GM21381 (cell line): Measurements from ENCODE around the gene LRRC36.
A peak's percentile ranks its signal among the peaks of the same experiment; 100 is the strongest.

Source experiments
- ATAC-seq: cut with Tn5 transposase; IDR thresholded peaks from one replicate; pipeline ENCODE4 v1.9.1; 2021; ENCODE audit warnings: mild to moderate bottlenecking, moderate library complexity; ENCODE audit not compliant: unreplicated experiment

The LRRC36 gene, protein sequence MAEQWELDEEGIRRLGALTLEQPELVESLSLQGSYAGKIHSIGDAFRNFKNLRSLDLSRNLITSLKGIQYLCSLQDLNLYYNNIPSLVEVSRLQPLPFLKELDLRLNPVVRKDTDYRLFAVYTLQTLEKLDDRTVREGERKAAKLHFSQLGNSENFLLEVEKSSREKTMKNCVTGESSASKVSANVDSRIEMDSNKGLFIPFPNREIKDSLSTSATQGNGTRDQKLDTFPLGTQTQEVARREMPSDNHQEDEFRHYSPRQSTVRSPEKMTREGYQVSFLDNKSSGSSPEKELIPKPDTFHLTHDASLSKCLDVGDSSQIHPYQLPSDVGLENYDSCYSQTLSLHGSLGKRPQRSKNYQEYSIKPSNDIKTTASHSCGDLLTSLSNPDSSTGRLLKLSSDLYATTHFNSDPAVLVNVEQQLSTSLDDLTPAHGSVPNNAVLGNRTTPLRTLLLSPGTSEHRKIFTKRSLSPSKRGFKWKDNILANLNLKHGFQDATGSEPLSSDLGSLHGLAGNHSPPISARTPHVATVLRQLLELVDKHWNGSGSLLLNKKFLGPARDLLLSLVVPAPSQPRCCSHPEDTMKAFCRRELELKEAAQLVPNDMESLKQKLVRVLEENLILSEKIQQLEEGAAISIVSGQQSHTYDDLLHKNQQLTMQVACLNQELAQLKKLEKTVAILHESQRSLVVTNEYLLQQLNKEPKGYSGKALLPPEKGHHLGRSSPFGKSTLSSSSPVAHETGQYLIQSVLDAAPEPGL

DNA sequence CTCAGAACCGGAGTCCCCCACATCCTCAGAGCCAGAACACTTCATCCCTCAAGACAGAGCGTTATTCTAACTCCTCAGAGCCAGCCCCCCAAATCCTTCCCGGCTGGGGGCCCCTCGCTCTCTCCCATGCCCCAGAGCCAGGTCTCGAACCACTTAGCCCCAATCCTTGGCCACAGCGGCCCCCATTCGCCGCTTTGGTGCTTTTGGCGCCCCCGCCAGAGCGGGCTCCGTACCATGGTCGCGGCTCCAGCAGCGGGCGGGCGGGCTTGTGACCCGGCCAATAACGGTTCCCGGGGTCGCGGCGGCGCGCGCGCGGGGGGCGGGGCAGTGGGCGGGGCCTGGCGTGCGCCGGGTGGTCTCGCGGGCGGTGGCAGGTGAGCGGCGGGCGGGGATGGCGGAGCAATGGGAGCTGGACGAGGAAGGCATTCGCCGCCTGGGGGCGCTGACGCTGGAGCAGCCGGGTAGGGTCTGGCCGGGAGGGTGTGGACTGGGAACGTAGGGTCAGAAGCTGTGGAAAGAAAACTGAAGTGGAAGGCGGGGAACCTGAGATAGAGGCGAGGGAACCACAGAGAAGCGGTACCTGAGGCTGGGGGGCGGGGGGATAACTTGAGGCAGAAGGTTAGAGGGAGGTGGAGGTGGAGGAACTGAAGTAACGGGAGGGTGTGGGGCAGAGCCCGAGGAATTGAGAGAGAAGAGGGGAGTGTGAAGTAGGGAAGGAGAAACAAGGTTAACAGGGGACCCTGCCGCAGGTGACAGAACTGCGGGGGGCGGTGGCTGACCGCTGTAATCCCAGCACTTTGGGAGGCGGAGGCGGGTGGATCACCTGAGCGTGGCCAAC lies at the start of gene LRRC36, which contains the start of gene KCTD19:
Gene LRRC36, plus strand, starts transcription at position 344 of the 838 bp plus-strand sequence. Its CDS starts 48 bp downstream, at position 392.
Gene KCTD19, minus strand, starts transcription at position 270 of the 838 bp plus-strand sequence. Its CDS starts 34 bp downstream, at position 236.
- no peak for ATAC-seq

DNA sequence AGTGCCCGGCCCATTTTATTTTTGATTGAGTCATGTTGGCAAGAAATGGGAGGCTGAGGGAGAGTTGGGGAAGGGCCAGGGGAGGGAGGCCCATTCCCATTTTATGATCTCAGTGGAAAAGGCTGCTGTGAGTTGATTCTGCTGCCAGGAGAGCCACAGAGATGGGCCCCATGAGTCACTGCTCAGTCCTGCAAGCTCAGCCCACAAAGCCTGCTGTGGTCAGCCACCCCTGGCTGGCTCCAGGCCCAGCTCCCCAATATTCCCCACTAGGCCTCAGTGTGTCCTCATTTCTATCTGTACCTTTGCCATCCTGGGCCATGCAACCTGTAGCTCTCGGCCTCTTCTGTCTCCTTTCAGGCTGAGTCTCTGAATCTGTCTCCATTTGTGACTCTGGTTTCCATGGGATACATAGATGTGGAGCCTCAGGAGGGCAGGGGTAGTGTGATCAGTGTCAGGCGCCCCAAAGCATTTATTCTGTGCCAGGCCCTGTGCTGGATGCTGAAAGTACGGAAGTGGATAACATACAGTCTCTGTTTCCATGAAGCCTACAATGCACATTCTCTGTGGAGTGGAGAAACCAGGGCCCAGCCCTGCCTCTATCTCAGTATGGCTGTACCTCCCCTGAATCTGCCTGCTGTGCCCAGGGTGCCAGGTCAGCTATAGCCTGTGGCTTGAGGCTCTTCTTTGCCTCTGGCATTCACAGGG lies 49.2 kb upstream of the LRRC36 start:
- no peak for ATAC-seq

DNA sequence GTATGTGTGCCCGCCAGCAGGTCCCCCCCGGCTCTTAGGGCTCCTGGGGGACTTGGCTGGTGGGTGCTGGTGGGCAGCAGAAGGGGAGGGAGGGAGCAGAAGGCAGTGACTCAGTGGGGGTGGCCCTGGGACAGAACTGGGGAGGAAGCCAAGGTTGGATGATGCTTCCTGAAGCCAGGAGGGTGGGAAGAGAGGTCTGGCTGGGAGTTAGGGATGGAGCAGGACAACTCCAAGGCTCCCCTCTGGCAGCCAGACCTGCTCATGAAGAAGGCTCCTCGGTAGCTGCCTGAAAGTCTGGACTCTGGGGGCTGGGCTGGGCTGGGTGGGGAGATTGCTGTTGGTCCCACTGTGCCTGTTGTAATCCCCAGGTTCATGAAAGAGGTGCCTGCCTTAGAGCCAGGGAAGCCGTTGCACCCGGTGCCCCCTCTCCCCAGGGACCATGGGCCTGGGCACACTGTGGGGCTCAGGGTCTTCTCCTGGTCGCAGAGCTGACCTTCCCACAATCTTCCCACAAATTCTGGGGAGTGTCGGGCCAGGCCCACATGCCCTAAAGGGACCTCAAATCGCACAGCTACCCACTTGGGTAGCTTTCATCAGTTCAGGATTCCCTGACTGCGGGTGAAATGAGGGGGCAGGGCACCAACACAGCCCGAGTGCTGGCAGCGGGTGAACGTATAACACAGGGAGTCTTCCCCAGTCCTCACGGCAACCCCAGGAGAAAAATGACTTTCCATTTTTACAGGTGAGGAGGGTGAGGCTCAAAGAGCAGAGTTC lies 48.4 kb upstream of the LRRC36 start:
- ATAC-seq: no peak

DNA sequence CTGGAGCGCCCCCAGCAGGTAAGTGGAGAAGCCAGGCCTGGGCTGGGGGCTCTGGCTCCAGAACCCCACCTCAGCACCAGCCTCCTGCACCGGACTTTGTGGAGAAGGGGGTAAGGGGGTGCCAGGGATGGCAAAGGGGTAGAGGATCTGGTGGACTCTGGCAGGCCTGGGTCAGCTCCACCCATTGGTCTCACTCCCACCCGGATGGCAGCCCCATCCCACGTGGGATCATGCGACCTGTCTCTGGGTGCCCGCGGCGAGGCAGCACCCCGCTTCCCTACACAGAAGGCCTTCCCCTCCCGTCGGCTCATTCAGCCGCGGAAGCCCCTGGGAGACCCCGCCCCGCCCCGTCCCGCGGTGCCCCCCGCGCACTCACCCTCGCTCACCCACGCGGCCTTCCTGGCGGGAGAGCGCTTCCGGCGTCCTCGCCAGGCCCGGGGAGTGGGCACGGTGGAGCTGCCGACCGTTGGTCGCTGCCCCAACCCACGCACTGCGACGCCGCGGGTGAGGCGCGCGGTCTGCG lies 47.8 kb upstream of the LRRC36 start:
- peak; percentile 36 for ATAC-seq

DNA sequence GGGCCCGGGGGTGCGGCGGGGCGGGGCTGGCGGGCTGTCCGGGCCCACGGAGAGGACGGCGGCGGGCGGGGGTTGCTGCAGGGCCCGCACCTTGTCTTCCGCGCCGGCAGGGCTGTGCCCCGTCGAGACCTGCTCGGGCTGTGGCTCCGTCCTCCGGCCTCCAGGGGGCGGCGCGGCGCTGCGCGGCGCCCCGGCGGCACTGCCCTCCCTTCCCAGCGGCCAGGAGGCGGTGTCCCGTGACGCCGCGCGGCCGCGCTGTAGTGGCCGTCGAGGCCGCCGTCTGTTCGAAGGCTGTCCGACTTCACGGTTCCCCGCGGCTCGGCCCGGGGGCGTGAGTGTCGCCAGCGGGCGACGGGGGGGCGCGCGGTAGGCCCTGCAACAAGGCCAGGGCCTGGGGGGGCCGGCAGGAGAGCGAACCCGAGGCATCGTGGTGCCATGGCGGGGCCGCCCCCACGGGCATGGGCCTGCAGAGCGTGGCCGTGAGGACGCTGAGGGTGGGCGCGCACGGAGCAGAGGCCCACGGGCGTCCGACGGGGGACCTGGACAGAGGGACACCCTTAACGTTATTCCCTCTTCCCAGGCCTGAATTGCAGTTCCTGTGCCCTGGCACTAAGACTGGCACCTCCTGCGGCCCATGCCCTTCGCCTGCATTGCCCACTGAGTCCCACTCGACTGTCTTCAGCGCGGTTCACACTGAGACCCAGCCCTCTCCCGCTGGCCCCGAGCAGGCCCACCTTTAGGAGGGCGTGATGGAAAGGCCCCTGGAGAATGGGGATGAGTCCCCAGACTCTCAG lies 47.1 kb upstream of the LRRC36 start, which contains the start of gene PLEKHG4:
Gene PLEKHG4, plus strand, starts transcription at position 237 of the 794 bp plus-strand sequence. Its CDS starts 513 bp downstream, at position 750.
- ATAC-seq: peak; percentile 77

DNA sequence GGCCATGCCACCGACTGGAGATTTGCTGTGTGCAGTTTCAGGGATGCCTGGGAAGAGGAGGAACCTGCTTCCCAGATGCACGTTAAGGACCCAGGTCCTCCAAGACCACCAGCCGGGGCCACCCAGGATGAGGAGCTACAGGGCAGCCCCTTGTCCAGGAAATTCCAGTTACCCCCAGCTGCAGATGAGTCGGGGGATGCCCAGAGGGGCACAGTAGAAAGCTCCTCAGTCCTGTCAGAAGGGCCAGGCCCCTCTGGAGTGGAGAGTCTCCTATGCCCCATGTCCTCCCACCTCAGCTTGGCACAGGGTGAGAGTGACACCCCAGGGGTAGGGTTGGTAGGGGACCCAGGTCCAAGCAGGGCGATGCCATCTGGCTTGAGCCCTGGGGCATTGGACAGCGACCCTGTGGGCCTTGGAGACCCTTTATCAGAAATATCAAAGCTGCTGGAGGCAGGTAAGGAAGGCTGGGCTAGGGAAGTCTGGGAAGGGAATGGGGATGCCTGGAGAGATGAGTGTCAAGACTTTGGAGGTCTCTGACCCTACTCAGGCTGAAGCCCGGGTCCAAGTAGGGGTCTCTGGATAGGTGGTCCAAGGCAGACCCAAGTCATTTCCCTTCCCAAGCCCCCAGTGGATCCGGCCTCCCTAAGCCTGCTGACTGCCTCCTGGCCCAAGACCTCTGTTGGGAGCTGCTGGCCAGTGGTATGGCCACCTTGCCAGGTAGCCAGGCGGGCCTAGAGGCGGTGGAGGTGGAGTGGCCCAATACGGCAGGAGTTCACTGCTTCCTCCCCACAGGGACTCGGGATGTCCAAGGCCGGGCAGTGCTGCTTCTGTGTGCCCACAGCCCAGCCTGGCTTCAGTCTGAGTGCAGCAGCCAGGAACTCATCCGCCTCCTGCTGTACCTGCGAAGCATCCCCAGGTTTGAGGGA lies 46.3 kb upstream of the LRRC36 start:
- ATAC-seq: no peak

DNA sequence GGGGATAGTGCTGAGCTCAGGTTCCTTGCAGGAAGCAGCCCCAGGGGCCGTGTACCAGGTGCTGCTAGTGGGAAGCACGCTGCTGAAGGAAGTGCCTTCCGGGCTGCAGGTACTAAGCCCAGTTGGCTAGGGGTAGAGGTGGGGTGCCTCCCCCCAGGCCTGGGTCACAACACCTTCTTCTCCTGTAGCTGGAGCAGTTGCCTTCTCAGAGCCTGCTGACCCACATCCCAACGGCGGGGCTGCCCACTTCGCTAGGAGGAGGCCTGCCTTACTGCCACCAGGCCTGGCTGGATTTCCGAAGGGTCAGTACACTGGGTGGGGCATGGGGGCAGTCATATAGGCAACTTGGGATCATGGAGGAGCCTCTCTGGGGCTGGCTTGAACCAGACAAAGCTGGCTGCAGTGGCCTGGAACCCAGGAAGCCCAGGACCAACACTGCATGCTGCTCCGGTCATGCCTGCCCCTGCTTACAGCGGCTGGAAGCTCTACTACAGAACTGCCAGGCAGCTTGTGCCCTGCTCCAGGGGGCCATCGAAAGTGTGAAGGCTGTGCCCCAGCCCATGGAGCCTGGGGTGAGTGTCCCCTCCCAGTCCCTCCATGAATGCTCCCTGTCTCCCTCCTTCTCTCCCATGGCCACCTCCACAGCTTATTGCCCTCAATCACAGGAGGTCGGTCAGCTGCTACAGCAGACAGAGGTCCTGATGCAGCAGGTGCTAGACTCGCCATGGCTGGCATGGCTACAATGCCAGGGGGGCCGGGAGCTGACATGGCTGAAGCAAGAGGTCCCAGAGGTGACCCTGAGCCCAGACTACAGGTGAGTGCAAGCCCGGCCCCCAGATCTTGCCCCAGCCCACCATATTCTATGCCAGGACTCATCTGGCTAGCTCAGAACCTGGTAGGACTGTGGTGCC lies 44.8 kb upstream of the LRRC36 start:
- no peak for ATAC-seq

DNA sequence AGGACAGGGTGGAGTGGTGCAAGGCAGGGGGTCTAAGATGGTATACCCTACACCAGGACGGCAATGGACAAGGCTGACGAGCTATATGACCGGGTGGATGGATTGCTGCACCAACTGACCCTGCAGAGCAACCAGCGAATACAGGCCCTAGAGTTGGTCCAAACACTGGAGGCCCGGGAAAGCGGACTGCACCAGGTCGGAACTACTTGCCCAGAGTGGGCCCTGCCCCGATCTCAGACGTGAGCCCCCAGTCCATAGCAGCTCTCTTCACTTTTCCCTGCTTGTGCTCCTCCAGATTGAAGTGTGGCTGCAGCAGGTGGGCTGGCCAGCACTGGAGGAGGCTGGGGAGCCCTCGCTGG lies 44.2 kb upstream of the LRRC36 start:
- no peak for ATAC-seq

DNA sequence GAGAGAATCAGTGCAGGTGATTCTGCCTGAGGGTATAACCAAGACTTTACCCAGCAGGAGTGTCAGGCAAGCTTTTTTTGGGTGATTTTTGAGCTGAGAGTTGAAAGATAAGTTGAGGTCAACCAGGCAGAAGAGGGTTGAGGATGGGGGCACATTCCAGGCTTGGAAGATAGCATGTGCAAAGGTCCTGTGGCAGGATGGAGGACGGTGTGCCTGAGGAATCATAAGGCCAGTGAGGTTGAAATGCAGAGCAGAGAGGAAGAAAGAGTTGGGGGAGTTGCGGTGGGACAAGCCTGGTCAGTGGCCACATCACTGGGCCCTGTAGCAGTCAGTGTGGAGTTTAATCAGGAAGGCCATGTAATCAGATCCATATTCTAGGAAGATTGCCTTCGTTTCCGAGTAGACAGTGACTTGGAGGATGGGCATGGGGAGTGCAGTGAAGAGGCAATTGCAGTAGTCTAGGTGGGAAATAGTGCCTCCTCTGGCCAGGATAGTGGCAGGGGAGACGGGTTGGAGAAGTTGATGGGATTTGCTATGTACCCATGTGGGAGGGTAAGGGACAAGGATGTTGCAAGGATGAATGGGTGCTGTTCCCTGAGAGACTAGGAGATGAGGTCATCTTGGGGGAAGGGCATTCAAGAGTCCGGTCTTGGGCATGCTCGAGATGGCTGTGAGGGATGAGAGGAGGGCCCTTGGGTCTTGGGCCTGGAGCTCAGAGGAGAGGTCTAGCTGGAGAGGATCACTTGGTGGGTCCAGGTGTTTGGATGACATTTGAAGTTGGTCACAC lies 43.4 kb upstream of the LRRC36 start:
- ATAC-seq: no peak

DNA sequence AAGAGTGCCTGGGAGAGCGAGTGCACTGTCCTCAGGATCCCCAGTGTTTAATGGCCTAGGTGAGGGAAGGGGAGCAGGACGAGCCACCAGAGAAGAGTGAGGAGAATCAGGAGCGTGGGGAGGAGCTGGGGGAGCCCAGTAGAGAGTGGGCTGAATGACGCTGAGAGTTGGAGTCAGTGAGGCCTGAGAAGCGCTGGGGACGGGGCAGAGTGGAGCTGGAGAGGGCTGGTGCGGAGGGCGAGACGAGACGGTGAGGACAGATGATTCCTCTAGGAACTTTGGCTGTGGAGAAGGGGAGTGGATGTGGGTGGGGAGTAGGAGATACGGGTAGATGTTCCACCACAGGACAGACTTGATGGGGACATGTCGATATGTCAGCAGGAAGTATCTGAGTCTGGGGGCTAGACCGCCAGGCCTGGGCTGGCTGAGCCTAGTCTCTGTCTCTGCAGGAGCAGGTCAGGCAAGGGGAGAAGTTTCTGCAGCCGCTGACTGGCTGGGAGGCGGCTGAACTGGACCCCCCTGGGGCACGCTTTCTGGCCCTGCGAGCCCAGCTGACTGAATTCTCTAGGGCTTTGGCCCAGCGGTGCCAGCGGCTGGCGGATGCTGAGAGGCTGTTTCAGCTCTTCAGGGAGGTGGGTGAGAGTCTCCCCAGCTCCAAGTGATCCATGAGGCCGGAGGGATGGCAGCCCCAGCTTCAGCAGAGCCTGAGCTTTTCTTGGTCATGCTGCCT lies 42.6 kb upstream of the LRRC36 start:
- no peak for ATAC-seq

DNA sequence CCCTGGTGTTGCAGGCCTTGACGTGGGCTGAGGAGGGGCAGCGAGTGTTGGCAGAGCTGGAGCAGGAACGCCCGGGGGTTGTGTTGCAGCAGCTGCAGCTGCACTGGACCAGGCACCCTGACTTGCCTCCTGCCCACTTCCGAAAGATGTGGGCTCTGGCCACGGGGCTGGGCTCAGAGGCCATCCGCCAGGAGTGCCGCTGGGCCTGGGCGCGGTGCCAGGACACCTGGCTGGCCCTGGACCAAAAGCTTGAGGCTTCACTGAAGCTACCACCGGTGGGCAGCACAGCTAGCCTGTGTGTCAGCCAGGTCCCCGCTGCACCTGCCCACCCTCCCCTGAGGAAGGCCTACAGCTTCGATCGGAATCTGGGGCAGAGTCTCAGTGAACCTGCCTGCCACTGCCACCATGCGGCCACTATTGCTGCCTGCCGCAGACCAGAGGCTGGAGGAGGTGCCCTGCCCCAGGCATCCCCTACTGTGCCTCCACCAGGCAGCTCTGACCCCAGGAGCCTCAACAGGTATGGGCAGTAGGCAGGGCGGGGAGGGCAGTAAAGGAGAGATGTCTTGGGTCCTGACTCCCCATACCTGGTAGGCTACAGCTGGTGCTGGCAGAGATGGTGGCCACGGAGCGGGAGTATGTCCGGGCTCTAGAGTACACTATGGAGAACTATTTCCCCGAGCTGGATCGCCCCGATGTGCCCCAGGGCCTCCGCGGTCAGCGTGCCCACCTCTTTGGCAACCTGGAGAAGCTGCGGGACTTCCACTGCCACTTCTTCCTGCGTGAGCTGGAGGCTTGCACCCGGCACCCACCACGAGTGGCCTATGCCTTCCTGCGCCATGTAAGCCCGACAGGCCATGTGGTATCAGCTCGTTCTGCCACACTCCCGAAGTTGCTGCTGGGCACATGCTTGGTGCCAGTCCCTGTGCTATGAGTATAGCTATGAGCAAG lies 41.6 kb upstream of the LRRC36 start:
- no peak for ATAC-seq

DNA sequence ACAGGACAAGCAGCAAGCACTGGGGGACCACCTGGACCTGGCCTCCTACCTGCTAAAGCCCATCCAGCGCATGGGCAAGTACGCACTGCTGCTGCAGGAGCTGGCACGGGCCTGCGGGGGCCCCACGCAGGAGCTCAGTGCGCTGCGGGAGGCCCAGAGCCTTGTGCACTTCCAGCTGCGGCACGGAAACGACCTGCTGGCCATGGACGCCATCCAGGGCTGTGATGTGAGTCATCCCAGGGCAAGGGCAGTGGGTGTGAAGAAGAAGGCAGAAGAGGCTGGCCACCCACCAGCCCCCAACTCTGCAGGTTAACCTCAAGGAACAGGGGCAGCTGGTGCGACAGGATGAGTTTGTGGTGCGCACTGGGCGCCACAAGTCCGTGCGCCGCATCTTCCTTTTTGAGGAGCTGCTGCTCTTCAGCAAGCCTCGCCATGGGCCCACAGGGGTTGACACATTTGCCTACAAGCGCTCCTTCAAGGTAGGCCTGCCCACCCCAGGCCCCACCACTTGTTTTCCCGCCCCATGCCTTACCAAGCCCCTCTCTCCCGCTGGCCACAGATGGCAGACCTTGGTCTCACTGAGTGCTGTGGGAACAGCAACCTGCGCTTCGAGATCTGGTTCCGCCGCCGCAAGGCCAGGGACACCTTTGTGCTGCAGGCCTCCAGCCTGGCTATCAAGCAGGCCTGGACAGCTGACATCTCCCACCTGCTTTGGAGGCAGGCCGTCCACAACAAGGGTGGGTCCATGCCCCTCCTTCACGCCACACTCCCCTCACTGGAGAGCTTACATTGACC lies 40.0 kb upstream of the LRRC36 start:
- no peak for ATAC-seq

DNA sequence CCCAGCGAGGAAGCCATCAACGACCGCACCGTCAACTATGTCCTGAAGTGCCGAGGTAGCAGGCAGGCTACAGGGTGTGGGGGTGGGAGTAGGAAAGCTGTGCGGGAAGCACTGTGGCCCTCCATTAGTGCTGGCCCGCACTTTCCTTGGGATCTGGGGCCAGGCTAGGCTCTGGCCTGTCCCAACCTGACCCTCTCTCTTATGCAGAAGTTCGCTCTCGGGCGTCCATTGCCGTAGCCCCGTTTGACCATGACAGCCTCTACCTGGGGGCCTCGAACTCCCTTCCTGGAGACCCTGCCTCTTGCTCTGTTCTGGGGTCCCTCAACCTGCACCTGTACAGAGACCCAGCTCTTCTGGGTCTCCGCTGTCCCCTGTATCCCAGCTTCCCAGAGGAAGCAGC lies 38.7 kb upstream of the LRRC36 start:
- no peak for ATAC-seq
